ENCODE results near the gene ABHD6.

GRCh38 chr3:58296843-58297242 is 59.3 kb downstream of the ABHD6 start:
- TF ChIP-seq, protein P1, sequence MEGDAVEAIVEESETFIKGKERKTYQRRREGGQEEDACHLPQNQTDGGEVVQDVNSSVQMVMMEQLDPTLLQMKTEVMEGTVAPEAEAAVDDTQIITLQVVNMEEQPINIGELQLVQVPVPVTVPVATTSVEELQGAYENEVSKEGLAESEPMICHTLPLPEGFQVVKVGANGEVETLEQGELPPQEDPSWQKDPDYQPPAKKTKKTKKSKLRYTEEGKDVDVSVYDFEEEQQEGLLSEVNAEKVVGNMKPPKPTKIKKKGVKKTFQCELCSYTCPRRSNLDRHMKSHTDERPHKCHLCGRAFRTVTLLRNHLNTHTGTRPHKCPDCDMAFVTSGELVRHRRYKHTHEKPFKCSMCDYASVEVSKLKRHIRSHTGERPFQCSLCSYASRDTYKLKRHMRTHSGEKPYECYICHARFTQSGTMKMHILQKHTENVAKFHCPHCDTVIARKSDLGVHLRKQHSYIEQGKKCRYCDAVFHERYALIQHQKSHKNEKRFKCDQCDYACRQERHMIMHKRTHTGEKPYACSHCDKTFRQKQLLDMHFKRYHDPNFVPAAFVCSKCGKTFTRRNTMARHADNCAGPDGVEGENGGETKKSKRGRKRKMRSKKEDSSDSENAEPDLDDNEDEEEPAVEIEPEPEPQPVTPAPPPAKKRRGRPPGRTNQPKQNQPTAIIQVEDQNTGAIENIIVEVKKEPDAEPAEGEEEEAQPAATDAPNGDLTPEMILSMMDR (IDR thresholded peaks at IDR 0.05; ENCODE audit: low read depth, low read length): no peak
- TF ChIP-seq EZH2phosphoT487 (IDR thresholded peaks at IDR 0.05; ENCODE audit: low read depth): no peak
